Transverse colon (tissue), 4 donors: ENCODE measurements around the gene C4B. TPM values are rescaled to one million over a fixed set of nuclear protein-coding genes. Genes with fewer than 3 reads are reported as not detected.

Experiments
- DNase-seq: peaks from one replicate; pipeline ENCODE4 v3.0.0-alpha.2; 2019
- H3K27ac ChIP-seq, 4 donors: fragments of 200-600 bp; sonication (generic); 2 replicates each; pipeline ENCODE4 v1.5.1; 2016 to 2018; ENCODE audit warnings: inconsistent platforms in 4 of 4
- H3K27me3 ChIP-seq: fragments of 200-600 bp; sonication (generic); 2 replicates; pipeline ENCODE4 v1.5.1; 2017; ENCODE audit warnings: inconsistent platforms
- H3K36me3 ChIP-seq, 4 donors: fragments of 200-600 bp; sonication (generic); 2 replicates each; pipeline ENCODE4 v1.5.1; 2017 to 2019; ENCODE audit warnings: inconsistent platforms in 4 of 4
- H3K4me1 ChIP-seq, 4 donors: fragments of 200-600 bp; sonication (generic); 2 replicates each; pipeline ENCODE4 v1.5.1; 2017 to 2020; ENCODE audit warnings: inconsistent platforms in 4 of 4
- H3K4me3 ChIP-seq, 4 donors: fragments of 200-600 bp; sonication (generic); 1 replicate in 1 of 4; 2 replicates in 3 of 4; pipeline versions ENCODE4 v1.5.1 to v1.6.1; 2017 to 2019; ENCODE audit warnings: inconsistent platforms in 4 of 4
- H3K9me3 ChIP-seq, 2 donors: fragments of 200-600 bp; sonication (generic); 2 replicates each; pipeline ENCODE4 v1.5.1; 2017 to 2019; ENCODE audit warnings: inconsistent platforms in 2 of 2
- CTCF ChIP-seq, 5 experiments: fragments of 200-600 bp in 3 of 5; fragments of 450-650 bp in 2 of 5; sonication (generic) in 3 of 5; IDR thresholded peaks; 1 replicate in 2 of 5; 2 replicates in 3 of 5; pipeline ENCODE4 v1.5.1; 2016 to 2017; ENCODE audit warnings: antibody characterized with exemption in 5 of 5, inconsistent platforms in 3 of 5, mild to moderate bottlenecking in 2 of 5, moderate library complexity in 1 of 5
- EP300 ChIP-seq: sonication (generic); formaldehyde crosslinking; IDR thresholded peaks from one replicate; pipeline ENCODE4 v1.6.1; 2017; ENCODE audit warnings: antibody characterized with exemption, low read depth
- POLR2A ChIP-seq: fragments of 450-650 bp; IDR thresholded peaks from one replicate; pipeline ENCODE4 v1.6.1; 2016; ENCODE audit warnings: antibody characterized with exemption, mild to moderate bottlenecking, moderate library complexity
- POLR2AphosphoS5 ChIP-seq, 3 donors: sonication (generic); formaldehyde crosslinking; IDR thresholded peaks; one replicate each; pipeline ENCODE4 v1.6.1; 2016; ENCODE audit warnings: antibody characterized with exemption in 3 of 3
- WGBS, 2 donors: methylation state at CpG; one replicate each; pipeline ENCODE4 v1.1.5; 2018; ENCODE audit warnings: low coverage in 1 of 2; 5-methylcytosine and 5-hydroxymethylcytosine counted together
- in situ Hi-C, 4 donors: fragments of 200-750 bp; cut with MboI; loops; one replicate each; pipeline versions ENCODE4 v1.15.0 to v1.15.1; 2017; ENCODE audit warnings: low sequenced_read_pairs in 3 of 4, low pct_ligation_motif_present in 1 of 4, low pct_unique_long_range_greater_than_20kb in 1 of 4
- intact Hi-C: fragments of 100-400 bp; cut with DNase I; formaldehyde crosslinking; loops from one replicate; pipeline ENCODE4 v1.15.1; 2023; ENCODE audit warnings: low total_unique reads
- small RNA-seq, 4 donors: library from RNA; depleted of rRNA; stranded (forward); fragments of <200 nt; gene quantifications; one replicate each; pipeline ENCODE3, GENCODE V24; 2016
- total RNA-seq, 4 donors: library from RNA; depleted of rRNA; stranded (reverse); fragments of >200 nt; gene quantifications; one replicate each; pipeline ENCODE4 v1.1.0, GENCODE V29; 2016

C4B gene
- total RNA-seq, 4 donors from 2014 or later, result 20.3 to 137 (median 64.0) TPM

DNA sequence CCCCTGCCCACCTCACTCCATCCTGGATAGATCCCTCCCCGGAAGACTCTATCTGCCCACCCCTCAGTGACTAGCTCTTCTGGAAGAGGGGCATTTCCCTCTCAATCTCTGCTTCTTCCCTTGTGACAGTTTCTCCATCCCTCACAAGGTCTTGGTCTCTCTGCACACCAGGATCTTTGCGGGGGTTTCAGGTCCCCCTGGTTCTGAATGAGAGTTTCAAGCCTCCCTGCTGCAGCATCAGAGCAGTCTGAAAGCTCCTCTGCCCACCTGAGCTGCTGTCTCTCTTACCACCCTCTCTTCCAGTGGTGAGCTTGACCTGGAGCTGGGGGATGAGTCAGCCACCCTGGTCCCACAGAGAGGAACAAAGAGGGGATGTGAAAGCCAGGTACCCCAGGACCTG lies 70.2 kb downstream of the C4B start:
- WGBS, 2 donors, result 91 to 100% methylated on average over 2 of the region's 2 CpGs
- no peaks in the 10 kb centered on the region for H3K36me3 ChIP-seq
- peaks cover 0 to 22% (median 14%) of the 10 kb centered on the region in 4 donors for H3K4me1 ChIP-seq
- peaks cover 16% of the 10 kb centered on the region for H3K27me3 ChIP-seq
- no peak overlapping the region for H3K27ac ChIP-seq
- intact Hi-C loops (no loop called here), in situ Hi-C loops (no loop called here)
- H3K9me3 ChIP-seq, result no peaks in the 10 kb centered on the region
- DNase-seq, result no peak
- TF ChIP-seq EP300 (no peak), POLR2AphosphoS5 (IDR thresholded peaks at IDR 0.05) (no peak), POLR2A (no peak), CTCF (IDR thresholded peaks at IDR 0.05) (no peak)
- H3K4me3 ChIP-seq, result no peak overlapping the region

Small RNAs within 50 kb of the gene (small RNA-seq; reads per million reads assigned to genes)
- 0 reads per million in 4 donors for gene RNA5SP206

Other genes with a start within 250 kb of the C4B start
- gene VWA7, start 237.5 kb upstream of the C4B start, total RNA-seq, result 10 to 100 TPM in 2 of 4 donors, 1 to 10 TPM in 2; 7.6 to 22.1 (median 9.6) TPM
- 10 to 100 TPM; 18.0 to 54.7 (median 31.1) TPM for gene VARS1, start 219.0 kb upstream of the C4B start, total RNA-seq
- gene LSM2, start 207.8 kb upstream of the C4B start, total RNA-seq, result 10 to 100 TPM; 23.5 to 43.0 (median 34.8) TPM
- gene HSPA1L, start 199.5 kb upstream of the C4B start, total RNA-seq, result under 1 TPM in 2 of 4 donors, not detected in 2; 0.64 to 0.68 TPM
- 100 to 1,000 TPM; 192 to 247 (median 221) TPM for gene HSPA1A, start 199.3 kb upstream of the C4B start, total RNA-seq
- 100 to 1,000 TPM; 104 to 471 (median 278) TPM for gene HSPA1B, start 187.1 kb upstream of the C4B start, total RNA-seq
- 10 to 100 TPM; 21.1 to 88.7 (median 65.4) TPM for gene NEU1, start 152.0 kb upstream of the C4B start, total RNA-seq
- gene SLC44A4, start 135.8 kb upstream of the C4B start, total RNA-seq, result 100 to 1,000 TPM; 149 to 734 (median 395) TPM
- gene EHMT2, start 117.1 kb upstream of the C4B start, total RNA-seq, result 10 to 100 TPM; 25.9 to 33.3 (median 27.9) TPM
- gene ZBTB12, start 112.7 kb upstream of the C4B start, total RNA-seq, result 1 to 10 TPM in 1 of 4 donors, under 1 TPM in 3; 0.14 to 1.3 (median 0.77) TPM
- 1 to 10 TPM; 4.6 to 9.4 (median 7.5) TPM for gene C2, start 87.1 kb upstream of the C4B start, total RNA-seq
- gene CFB, start 68.7 kb upstream of the C4B start, total RNA-seq, result 10 to 100 TPM in 3 of 4 donors, 1 to 10 TPM in 1; 9.0 to 59.7 (median 39.6) TPM
- 100 to 1,000 TPM in 1 of 4 donors, 10 to 100 TPM in 3; 59.2 to 114 (median 88.0) TPM for gene NELFE, start 55.8 kb upstream of the C4B start, total RNA-seq
- 100 to 1,000 TPM in 1 of 4 donors, 10 to 100 TPM in 3; 52.8 to 173 (median 71.3) TPM for gene SKIC2, start 55.6 kb upstream of the C4B start, total RNA-seq
- gene DXO, start 42.7 kb upstream of the C4B start, total RNA-seq, result 10 to 100 TPM; 17.5 to 29.9 (median 20.9) TPM
- 100 to 1,000 TPM in 1 of 4 donors, 10 to 100 TPM in 3; 16.9 to 210 (median 33.6) TPM for gene C4A, start 32.7 kb upstream of the C4B start, total RNA-seq
- under 1 TPM in 3 of 4 donors, not detected in 1; 0.27 to 0.64 (median 0.40) TPM for gene CYP21A2, start 23.6 kb downstream of the C4B start, total RNA-seq
- gene TNXB, start 94.5 kb downstream of the C4B start, total RNA-seq, result 100 to 1,000 TPM in 1 of 4 donors, 10 to 100 TPM in 3; 47.7 to 205 (median 66.2) TPM
- 100 to 1,000 TPM in 2 of 4 donors, 10 to 100 TPM in 2; 59.0 to 139 (median 98.5) TPM for gene ATF6B, start 113.5 kb downstream of the C4B start, total RNA-seq
- 1 to 10 TPM in 2 of 4 donors, not detected in 2; 3.0 to 3.3 TPM for gene FKBPL, start 115.5 kb downstream of the C4B start, total RNA-seq
- gene PRRT1, start 137.1 kb downstream of the C4B start, total RNA-seq, result 1 to 10 TPM in 2 of 4 donors, not detected in 2; 2.4 to 2.7 TPM
- gene PPT2, start 139.3 kb downstream of the C4B start, total RNA-seq, result 10 to 100 TPM; 13.1 to 80.0 (median 28.1) TPM
- 10 to 100 TPM in 3 of 4 donors, 1 to 10 TPM in 1; 2.6 to 79.4 (median 16.2) TPM for gene EGFL8, start 149.8 kb downstream of the C4B start, total RNA-seq
- gene AGPAT1, start 161.3 kb downstream of the C4B start, total RNA-seq, result 10 to 100 TPM; 17.9 to 67.2 (median 50.1) TPM
- 100 to 1,000 TPM in 3 of 4 donors, 10 to 100 TPM in 1; 36.0 to 212 (median 120) TPM for gene RNF5, start 163.6 kb downstream of the C4B start, total RNA-seq
- gene AGER, start 169.5 kb downstream of the C4B start, total RNA-seq, result 1 to 10 TPM; 1.1 to 9.0 (median 2.7) TPM
- 10 to 100 TPM; 34.4 to 87.5 (median 41.3) TPM for gene PBX2, start 175.4 kb downstream of the C4B start, total RNA-seq
- 1 to 10 TPM in 3 of 4 donors, under 1 TPM in 1; 1.00 to 8.6 (median 6.7) TPM for gene GPSM3, start 177.8 kb downstream of the C4B start, total RNA-seq
- 10 to 100 TPM in 2 of 4 donors, 1 to 10 TPM in 2; 2.6 to 24.3 (median 9.6) TPM for gene NOTCH4, start 209.3 kb downstream of the C4B start, total RNA-seq